ENCODE data around the gene MAPK8IP1.

DNA sequence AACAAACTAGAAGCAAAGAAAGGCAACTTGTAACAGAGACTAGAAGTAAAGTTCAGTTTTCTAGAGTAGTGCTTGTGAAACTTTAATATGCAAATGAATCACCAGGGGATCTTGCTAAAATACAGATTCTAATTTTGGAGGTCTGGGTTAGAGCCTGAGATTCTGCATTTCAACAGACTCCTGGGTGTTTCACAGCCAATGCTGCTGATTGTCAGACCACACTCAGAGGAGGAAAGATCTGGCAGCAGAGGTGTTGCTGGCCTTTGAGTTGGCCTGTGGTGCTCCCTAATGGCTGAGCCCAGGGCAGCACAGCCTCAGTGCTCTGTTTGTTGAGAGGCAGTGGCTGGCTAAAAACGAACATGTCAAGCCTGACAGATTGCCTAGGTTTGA is 32.7 kb upstream of the MAPK8IP1 start:
- TF ChIP-seq, protein P1, sequence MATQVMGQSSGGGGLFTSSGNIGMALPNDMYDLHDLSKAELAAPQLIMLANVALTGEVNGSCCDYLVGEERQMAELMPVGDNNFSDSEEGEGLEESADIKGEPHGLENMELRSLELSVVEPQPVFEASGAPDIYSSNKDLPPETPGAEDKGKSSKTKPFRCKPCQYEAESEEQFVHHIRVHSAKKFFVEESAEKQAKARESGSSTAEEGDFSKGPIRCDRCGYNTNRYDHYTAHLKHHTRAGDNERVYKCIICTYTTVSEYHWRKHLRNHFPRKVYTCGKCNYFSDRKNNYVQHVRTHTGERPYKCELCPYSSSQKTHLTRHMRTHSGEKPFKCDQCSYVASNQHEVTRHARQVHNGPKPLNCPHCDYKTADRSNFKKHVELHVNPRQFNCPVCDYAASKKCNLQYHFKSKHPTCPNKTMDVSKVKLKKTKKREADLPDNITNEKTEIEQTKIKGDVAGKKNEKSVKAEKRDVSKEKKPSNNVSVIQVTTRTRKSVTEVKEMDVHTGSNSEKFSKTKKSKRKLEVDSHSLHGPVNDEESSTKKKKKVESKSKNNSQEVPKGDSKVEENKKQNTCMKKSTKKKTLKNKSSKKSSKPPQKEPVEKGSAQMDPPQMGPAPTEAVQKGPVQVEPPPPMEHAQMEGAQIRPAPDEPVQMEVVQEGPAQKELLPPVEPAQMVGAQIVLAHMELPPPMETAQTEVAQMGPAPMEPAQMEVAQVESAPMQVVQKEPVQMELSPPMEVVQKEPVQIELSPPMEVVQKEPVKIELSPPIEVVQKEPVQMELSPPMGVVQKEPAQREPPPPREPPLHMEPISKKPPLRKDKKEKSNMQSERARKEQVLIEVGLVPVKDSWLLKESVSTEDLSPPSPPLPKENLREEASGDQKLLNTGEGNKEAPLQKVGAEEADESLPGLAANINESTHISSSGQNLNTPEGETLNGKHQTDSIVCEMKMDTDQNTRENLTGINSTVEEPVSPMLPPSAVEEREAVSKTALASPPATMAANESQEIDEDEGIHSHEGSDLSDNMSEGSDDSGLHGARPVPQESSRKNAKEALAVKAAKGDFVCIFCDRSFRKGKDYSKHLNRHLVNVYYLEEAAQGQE (tag by site-specific recombination; IDR thresholded peaks at IDR 0.05) = no peak
- no peak for TF ChIP-seq MEIS1 (CRISPR knock-in tag; IDR thresholded peaks at IDR 0.05; ENCODE audit: borderline replicate concordance)

Data from HEK293 (cell line).